Smooth muscle cell (in vitro differentiated cells): ENCODE measurements around the gene ANP32E. TPM values are rescaled to one million over a fixed set of nuclear protein-coding genes. Genes with fewer than 3 reads are reported as not detected.

Experiments used
- DNase-seq: peaks from one replicate; lab custom pipeline; 2025; ENCODE audit not compliant: unreplicated experiment; lab: John Stamatoyannopoulos, UW
- H2AFZ ChIP-seq: fragments of 200-600 bp; sonication (generic); 2 replicates; pipeline ENCODE4 v1.6.0; 2016; ENCODE audit warnings: antibody characterized with exemption, low read depth, mild to moderate bottlenecking
- H3F3A ChIP-seq: fragments of 200-600 bp; sonication (generic); 2 replicates; pipeline ENCODE4 v1.6.0; 2017; ENCODE audit warnings: antibody characterized with exemption, low read depth
- H3K27ac ChIP-seq: fragments of 200-600 bp; sonication (generic); 2 replicates; pipeline ENCODE4 v1.5.1; 2016; ENCODE audit warnings: low read depth, mild to moderate bottlenecking
- H3K27me3 ChIP-seq: fragments of 200-600 bp; sonication (generic); 2 replicates; pipeline ENCODE4 v1.6.1; 2016; ENCODE audit warnings: low read depth, mild to moderate bottlenecking
- H3K36me3 ChIP-seq: fragments of 200-600 bp; sonication (generic); 2 replicates; pipeline ENCODE4 v1.5.1; 2016; ENCODE audit warnings: low read depth
- H3K4me1 ChIP-seq: fragments of 200-600 bp; sonication (generic); 2 replicates; pipeline ENCODE4 v1.5.1; 2016; ENCODE audit warnings: low read depth
- H3K4me2 ChIP-seq: fragments of 200-600 bp; sonication (generic); 2 replicates; pipeline ENCODE4 v1.6.0; 2016; ENCODE audit warnings: mild to moderate bottlenecking
- H3K4me3 ChIP-seq: fragments of 200-600 bp; sonication (generic); 2 replicates; pipeline ENCODE4 v1.5.1; 2016; ENCODE audit warnings: mild to moderate bottlenecking
- H3K79me2 ChIP-seq: fragments of 200-600 bp; sonication (generic); 2 replicates; pipeline ENCODE4 v1.6.0; 2016; ENCODE audit warnings: low read depth, mild to moderate bottlenecking
- H3K9ac ChIP-seq: fragments of 200-600 bp; sonication (generic); 2 replicates; pipeline ENCODE4 v1.6.0; 2016; ENCODE audit warnings: low read depth
- H3K9me3 ChIP-seq: fragments of 200-600 bp; sonication (generic); replicated peaks from 2 replicates; pipeline ENCODE4 v1.5.1; 2016; ENCODE audit warnings: low read depth
- H4K20me1 ChIP-seq: fragments of 200-600 bp; sonication (generic); 2 replicates; pipeline ENCODE4 v1.6.0; 2016; ENCODE audit warnings: low read depth
- WGBS: methylation state at CpG from one replicate; pipeline ENCODE4 v1.1.7; 2016; ENCODE audit warnings: low lambda C conversion rate; 5-methylcytosine and 5-hydroxymethylcytosine counted together
- polyA plus RNA-seq: library from polyadenylated mRNA; unstranded; fragments of >200 nt; fragmentation: Nextera tagmentation; extraction: Ambion mirVana; gene quantifications from 2 replicates; pipeline ENCODE4 v1.2.1, GENCODE V29; 2016
- total RNA-seq: library from RNA; depleted of rRNA; stranded (reverse); fragments of >200 nt; gene quantifications from 2 replicates; pipeline ENCODE4 v1.2.3, GENCODE V29; 2014
- TF ChIP-seq, protein P1 (sequence below): fragments of 200-600 bp; sonication (generic); IDR thresholded peaks from 2 replicates; pipeline ENCODE4 v1.5.1; 2017; ENCODE audit warnings: borderline replicate concordance, mild to moderate bottlenecking, antibody characterized with exemption; ENCODE audit not compliant: insufficient read depth, poor library complexity, severe bottlenecking

Gene ANP32E
- total and polyA plus RNA-seq, 2 experiments from 2014 or later, result 25.0 to 36.5 TPM

DNA sequence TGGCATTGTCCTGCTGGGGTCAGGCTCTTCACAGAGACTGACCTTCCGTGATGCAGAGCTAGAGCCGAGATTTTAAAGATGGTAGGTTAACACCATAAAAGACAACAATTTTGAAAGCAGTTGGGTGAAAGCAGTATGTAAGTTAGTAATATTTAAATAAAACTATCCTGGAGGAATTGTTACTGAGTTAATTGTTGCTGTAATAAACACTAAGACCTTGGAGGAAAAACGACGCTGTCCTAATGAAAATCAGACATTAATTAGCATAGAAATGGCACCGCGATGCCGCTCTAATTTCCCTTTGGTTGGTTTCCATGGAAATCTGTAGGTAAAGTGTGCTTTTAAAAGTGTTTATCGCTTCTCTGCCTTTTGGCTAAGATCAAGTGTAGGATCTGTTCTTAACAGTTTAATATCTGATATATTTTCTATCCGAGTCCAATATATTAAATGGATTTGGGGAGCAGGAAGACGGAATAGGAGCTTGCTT is 745 bp upstream of the ANP32E start:
- H3K4me2 ChIP-seq, result peak overlapping the region; percentile 90
- H3F3A ChIP-seq, result peaks cover 7% of the 10 kb centered on the region
- H2AFZ ChIP-seq, result peak overlapping the region; percentile 93
- H3K27me3 ChIP-seq, result no peaks in the 10 kb centered on the region
- no peaks in the 10 kb centered on the region for H3K9me3 ChIP-seq
- no peaks in the 10 kb centered on the region for H3K36me3 ChIP-seq
- TF ChIP-seq, protein P1, sequence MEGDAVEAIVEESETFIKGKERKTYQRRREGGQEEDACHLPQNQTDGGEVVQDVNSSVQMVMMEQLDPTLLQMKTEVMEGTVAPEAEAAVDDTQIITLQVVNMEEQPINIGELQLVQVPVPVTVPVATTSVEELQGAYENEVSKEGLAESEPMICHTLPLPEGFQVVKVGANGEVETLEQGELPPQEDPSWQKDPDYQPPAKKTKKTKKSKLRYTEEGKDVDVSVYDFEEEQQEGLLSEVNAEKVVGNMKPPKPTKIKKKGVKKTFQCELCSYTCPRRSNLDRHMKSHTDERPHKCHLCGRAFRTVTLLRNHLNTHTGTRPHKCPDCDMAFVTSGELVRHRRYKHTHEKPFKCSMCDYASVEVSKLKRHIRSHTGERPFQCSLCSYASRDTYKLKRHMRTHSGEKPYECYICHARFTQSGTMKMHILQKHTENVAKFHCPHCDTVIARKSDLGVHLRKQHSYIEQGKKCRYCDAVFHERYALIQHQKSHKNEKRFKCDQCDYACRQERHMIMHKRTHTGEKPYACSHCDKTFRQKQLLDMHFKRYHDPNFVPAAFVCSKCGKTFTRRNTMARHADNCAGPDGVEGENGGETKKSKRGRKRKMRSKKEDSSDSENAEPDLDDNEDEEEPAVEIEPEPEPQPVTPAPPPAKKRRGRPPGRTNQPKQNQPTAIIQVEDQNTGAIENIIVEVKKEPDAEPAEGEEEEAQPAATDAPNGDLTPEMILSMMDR, result no peak
- peaks cover 34% of the 10 kb centered on the region for H3K79me2 ChIP-seq
- WGBS, result 36% methylated on average over 10 of the region's 10 CpGs
- peaks cover 13% of the 10 kb centered on the region for H4K20me1 ChIP-seq
- H3K4me1 ChIP-seq, result peaks cover 14% of the 10 kb centered on the region
- peak overlapping the region; percentile 34 for H3K27ac ChIP-seq
- no peak for DNase-seq
- peak overlapping the region; percentile 53 for H3K9ac ChIP-seq
- peak overlapping the region; percentile 82 for H3K4me3 ChIP-seq

DNA sequence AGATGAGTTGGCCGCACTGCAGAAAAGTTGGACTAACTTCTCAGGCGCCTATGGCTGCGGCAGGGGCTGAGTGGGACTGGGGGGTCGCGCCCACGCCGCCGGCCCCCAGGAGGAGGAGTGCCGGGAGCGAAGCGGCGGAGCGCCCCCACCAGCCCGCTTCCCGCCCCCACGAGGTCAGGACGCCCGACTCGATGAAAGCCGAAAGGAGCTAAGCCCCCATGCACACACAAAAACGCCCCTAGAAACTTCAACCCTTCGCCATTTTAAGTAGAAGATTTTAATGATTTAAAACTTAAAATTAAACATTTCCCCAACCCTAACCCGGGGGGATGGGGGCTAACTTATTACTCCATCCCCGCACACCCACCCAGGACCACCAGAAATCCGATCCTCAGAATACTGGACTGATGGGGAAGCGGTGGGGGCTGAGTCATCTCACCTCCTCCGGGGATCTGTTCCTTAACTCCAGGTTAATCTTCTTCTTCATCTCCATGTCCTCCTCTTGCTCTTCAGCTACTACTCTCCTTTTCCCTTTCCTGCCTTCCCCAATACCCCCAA is 539 bp downstream of the ANP32E start:
- no peaks in the 10 kb centered on the region for H3K9me3 ChIP-seq
- peaks cover 13% of the 10 kb centered on the region for H4K20me1 ChIP-seq
- no peaks in the 10 kb centered on the region for H3K36me3 ChIP-seq
- peaks cover 47% of the 10 kb centered on the region for H3K79me2 ChIP-seq
- 4% methylated on average over 27 of the region's 27 CpGs for WGBS
- TF ChIP-seq, protein P1, result no peak
- H3K4me2 ChIP-seq, result peak overlapping the region; percentile 90
- H3K4me1 ChIP-seq, result peaks cover 14% of the 10 kb centered on the region
- peak overlapping the region; percentile 82 for H3K4me3 ChIP-seq
- no peak for DNase-seq
- H3K27ac ChIP-seq, result peak overlapping the region; percentile 68
- peak overlapping the region; percentile 81 for H3K9ac ChIP-seq
- peaks cover 7% of the 10 kb centered on the region for H3F3A ChIP-seq
- H2AFZ ChIP-seq, result peak overlapping the region; percentile 77
- H3K27me3 ChIP-seq, result no peaks in the 10 kb centered on the region

DNA sequence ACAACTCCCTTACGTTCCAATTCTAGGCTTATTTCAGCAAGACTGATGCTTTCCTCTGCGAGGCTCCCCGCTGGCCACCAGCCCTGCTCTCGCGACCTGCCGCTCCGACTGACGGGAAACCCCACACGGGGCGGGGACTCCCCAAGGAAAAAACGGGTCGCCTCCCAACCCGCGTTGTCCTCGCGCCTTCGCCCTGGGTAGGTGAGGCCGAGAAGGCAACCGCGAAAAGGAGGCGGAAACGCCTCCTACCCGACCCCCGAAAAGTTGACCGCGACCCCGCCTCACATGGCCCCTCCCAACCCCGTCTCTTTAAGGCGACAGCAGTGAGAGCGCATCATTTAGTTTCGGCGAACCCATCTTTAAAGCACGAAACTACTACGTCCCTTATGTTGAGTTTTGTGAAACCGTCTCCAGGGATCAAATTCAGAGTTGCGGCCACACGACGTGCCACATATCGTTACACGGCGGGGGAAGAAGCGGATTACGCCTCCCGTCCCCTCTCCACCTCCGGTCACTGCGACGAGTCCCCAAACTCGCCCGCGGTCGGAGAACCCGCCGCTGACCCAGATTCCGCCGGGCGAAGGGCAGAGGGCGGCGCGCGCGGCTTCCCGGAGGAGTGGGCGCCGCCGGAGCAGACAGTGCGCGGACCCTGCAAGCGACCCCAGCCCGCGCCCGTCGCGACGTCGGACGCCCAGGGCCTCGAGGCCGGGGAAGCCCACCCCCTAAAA is 1.2 kb downstream of the ANP32E start:
- TF ChIP-seq, protein P1, result no peak
- peak overlapping the region; percentile 68 for H3K27ac ChIP-seq
- no peaks in the 10 kb centered on the region for H3K36me3 ChIP-seq
- H2AFZ ChIP-seq, result peak overlapping the region; percentile 77
- peaks cover 13% of the 10 kb centered on the region for H4K20me1 ChIP-seq
- H3K4me2 ChIP-seq, result peak overlapping the region; percentile 90
- peaks cover 14% of the 10 kb centered on the region for H3K4me1 ChIP-seq
- H3K27me3 ChIP-seq, result no peaks in the 10 kb centered on the region
- no peaks in the 10 kb centered on the region for H3K9me3 ChIP-seq
- H3K79me2 ChIP-seq, result peaks cover 52% of the 10 kb centered on the region
- peaks cover 7% of the 10 kb centered on the region for H3F3A ChIP-seq
- DNase-seq, result peak; percentile 61
- WGBS, result 1% methylated on average over 75 of the region's 78 CpGs
- H3K9ac ChIP-seq, result peak overlapping the region; percentile 81
- H3K4me3 ChIP-seq, result peak overlapping the region; percentile 82
